T-helper 17 cell (primary cell): ENCODE data around the gene SPAG8. TPM values are rescaled to one million over a fixed set of nuclear protein-coding genes. Genes with fewer than 3 reads are reported as not detected.

Source experiments
- ATAC-seq: fragments of 150-1000 bp; cut with Tn5 transposase; 2 replicates; pipeline ENCODE4 v1.10.0; 2021; ENCODE audit warnings: mild to moderate bottlenecking, moderate library complexity
- DNase-seq, 3 donors: peaks; one replicate each; pipeline versions ENCODE4 v3.0.0 to v3.0.0-alpha.2; 2020 to 2021
- H3K9me3 ChIP-seq: one replicate; pipeline ENCODE4 v1.7.0; 2013; ENCODE audit warnings: low read length, mild to moderate bottlenecking; ENCODE audit not compliant: control insufficient read depth, poor library complexity, severe bottlenecking
- H3K27ac Mint-ChIP-seq: one replicate; pipeline ENCODE4 v1.8.0; 2022; ENCODE audit warnings: mild to moderate bottlenecking, moderate library complexity, mixed read lengths
- H3K27me3 Mint-ChIP-seq: one replicate; pipeline ENCODE4 v1.8.0; 2022; ENCODE audit warnings: mixed read lengths
- H3K36me3 Mint-ChIP-seq: one replicate; pipeline ENCODE4 v1.8.0; 2022; ENCODE audit warnings: low read depth, mixed read lengths
- H3K4me1 Mint-ChIP-seq: one replicate; pipeline ENCODE4 v1.8.0; 2022; ENCODE audit warnings: mild to moderate bottlenecking, mixed read lengths
- H3K4me3 Mint-ChIP-seq: one replicate; pipeline ENCODE4 v1.8.0; 2022; ENCODE audit warnings: mild to moderate bottlenecking, moderate library complexity, mixed read lengths
- total RNA-seq, 4 donors: library from RNA in 2 of 4; stranded (reverse) in 2 of 4; gene quantifications; one replicate each; pipeline ENCODE4 v1.2.3 and lab custom pipeline; 2022 to 2026

Gene SPAG8
- total RNA-seq, 2 donors from 2014 or later = 0.81 to 0.97 TPM

DNA sequence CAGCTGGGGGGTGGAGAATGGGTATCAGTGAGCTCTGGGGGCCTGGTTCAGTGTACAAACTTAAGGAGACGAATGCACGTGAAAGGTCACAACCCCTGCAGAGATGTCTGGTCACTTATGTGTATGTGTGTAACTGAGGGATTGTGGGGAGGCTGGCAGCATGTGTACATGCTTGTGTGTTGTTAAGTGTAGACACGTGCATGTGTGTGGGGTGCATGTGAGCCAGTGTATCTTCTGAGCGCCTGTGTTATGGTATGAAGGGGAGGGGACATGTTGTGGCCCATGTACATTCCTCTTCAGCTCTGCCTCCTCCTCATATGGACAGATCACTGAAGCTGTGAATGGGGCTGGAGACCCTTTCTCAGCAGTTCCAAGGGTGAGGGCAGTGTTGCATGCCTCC lies 19.0 kb upstream of the SPAG8 start:
- H3K4me3 Mint-ChIP-seq = no peak overlapping the region
- ATAC-seq = no peak

GRCh38 chr9:35829764-35830096 lies 17.7 kb upstream of the SPAG8 start:
- H3K36me3 Mint-ChIP-seq = no peaks in the 10 kb centered on the region

More for the DNA sequence above, 19.0 kb upstream of the SPAG8 start:
- DNase-seq = no peak
- Mint-ChIP-seq H3K27me3 (no peaks in the 10 kb centered on the region), H3K27ac (no peak overlapping the region), H3K4me1 (peaks cover 43% of the 10 kb centered on the region), H3K36me3 (no peaks in the 10 kb centered on the region)
- H3K9me3 ChIP-seq = no peaks in the 10 kb centered on the region

GRCh38 chr9:35829084-35829763 lies 17.2 kb upstream of the SPAG8 start, which contains the start of gene TMEM8B:
Gene TMEM8B, plus strand, starts transcription at chr9:35829228. Its CDS starts 220 bp downstream, at chr9:35829448.
- peak; percentile 95 for ATAC-seq
- peak; percentile 84 to 96 (median 93) for DNase-seq
- Mint-ChIP-seq H3K36me3 (no peaks in the 10 kb centered on the region), H3K4me3 (peak within 1 kb of the TSS; percentile 97), H3K4me1 (peaks cover 44% of the 10 kb centered on the region), H3K27me3 (no peaks in the 10 kb centered on the region), H3K27ac (peak within 1 kb of the TSS; percentile 98)
- no peaks in the 10 kb centered on the region for H3K9me3 ChIP-seq

More at GRCh38 chr9:35829764-35830096, 17.7 kb upstream of the SPAG8 start:
- Mint-ChIP-seq H3K27ac (peak overlapping the region; percentile 98), H3K4me3 (peak overlapping the region; percentile 88), H3K4me1 (peaks cover 46% of the 10 kb centered on the region), H3K27me3 (no peaks in the 10 kb centered on the region)
- no peaks in the 10 kb centered on the region for H3K9me3 ChIP-seq
- DNase-seq (no peak), ATAC-seq (no peak)

- H3K27me3 Mint-ChIP-seq = no peaks in the 10 kb centered on the region
- no peaks in the 10 kb centered on the region for H3K9me3 ChIP-seq
- peak within 1 kb of the TSS; percentile 98 for H3K27ac Mint-ChIP-seq
- peak in 1 of 3 donors; percentile 19 for DNase-seq
- H3K4me3 Mint-ChIP-seq = peak within 1 kb of the TSS; percentile 97
- ATAC-seq = no peak
- H3K4me1 Mint-ChIP-seq = peaks cover 44% of the 10 kb centered on the region
- no peaks in the 10 kb centered on the region for H3K36me3 Mint-ChIP-seq
Observed at GRCh38 chr9:35828716-35829083, 16.6 kb upstream of the SPAG8 start, which contains the start of gene FAM221B. Gene FAM221B, minus strand, starts transcription at chr9:35828732. Its CDS starts 2,571 bp downstream, at chr9:35826161.

GRCh38 chr9:35827486-35827885 lies 15.4 kb upstream of the SPAG8 start:
- Mint-ChIP-seq H3K36me3 (no peaks in the 10 kb centered on the region), H3K27ac (no peak overlapping the region), H3K4me1 (peaks cover 38% of the 10 kb centered on the region), H3K4me3 (peak overlapping the region; percentile 97), H3K27me3 (no peaks in the 10 kb centered on the region)
- no peak for DNase-seq
- no peak for ATAC-seq
- H3K9me3 ChIP-seq = no peaks in the 10 kb centered on the region

GRCh38 chr9:35826071-35826701 lies 14.1 kb upstream of the SPAG8 start:
- Mint-ChIP-seq H3K27ac (peak overlapping the region; percentile 49), H3K4me1 (peaks cover 38% of the 10 kb centered on the region), H3K4me3 (peak overlapping the region; percentile 25), H3K36me3 (no peaks in the 10 kb centered on the region), H3K27me3 (no peaks in the 10 kb centered on the region)
- H3K9me3 ChIP-seq = no peaks in the 10 kb centered on the region
- no peak for DNase-seq
- ATAC-seq = peak; percentile 44

GRCh38 chr9:35822926-35823325 lies 10.9 kb upstream of the SPAG8 start:
- ATAC-seq = no peak
- Mint-ChIP-seq H3K27me3 (peaks cover 12% of the 10 kb centered on the region), H3K27ac (no peak overlapping the region), H3K4me1 (peaks cover 20% of the 10 kb centered on the region), H3K36me3 (no peaks in the 10 kb centered on the region), H3K4me3 (no peak overlapping the region)
- H3K9me3 ChIP-seq = no peaks in the 10 kb centered on the region
- DNase-seq = no peak

DNA sequence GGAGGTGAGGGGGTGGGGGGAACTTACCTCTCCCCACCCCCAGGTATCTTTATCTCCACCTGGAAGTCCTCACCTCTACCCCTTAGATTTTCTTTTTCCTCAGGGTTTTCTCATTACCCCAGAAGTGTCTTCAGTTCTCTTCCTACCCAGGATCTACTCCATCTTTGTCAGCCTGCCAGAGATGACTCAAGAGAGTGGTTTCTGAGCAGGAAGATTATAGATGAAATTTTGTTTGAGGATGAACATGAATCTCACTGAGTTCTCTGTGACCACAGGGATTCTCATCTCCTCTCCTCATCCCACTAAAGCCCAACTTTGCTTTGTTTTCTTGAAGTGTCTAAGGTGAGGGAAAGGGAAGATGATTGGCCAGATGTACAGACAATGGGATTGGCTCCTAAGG lies 8.0 kb upstream of the SPAG8 start:
- Mint-ChIP-seq H3K4me3 (no peak overlapping the region), H3K27me3 (peaks cover 15% of the 10 kb centered on the region), H3K27ac (no peak overlapping the region), H3K4me1 (peaks cover 9% of the 10 kb centered on the region), H3K36me3 (no peaks in the 10 kb centered on the region)
- no peak for ATAC-seq
- H3K9me3 ChIP-seq = no peaks in the 10 kb centered on the region
- no peak for DNase-seq

- no peak overlapping the region for H3K4me3 Mint-ChIP-seq
- ATAC-seq = no peak
Observed at GRCh38 chr9:35818341-35818740, 6.3 kb upstream of the SPAG8 start.

DNA sequence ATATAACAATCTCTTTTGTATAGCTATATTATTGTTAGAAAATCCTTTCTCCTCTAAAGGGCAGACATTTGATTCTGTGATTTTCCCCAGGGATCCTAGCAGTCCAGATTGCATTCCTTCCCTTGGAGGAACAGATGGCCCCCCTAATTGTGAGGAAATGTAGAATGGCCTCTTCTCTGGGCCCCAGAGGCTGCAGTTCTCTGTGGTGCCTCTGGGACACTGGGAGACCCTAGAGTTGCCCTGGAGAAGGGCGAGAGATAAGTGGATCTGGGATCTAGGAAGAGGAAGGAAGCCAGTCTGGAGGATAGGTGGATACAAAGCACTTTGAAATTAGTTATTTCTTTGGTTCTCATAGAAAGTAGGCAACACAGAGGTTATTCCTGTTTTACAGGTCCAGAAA lies 4.6 kb upstream of the SPAG8 start:
- Mint-ChIP-seq H3K27ac (peak overlapping the region; percentile 85), H3K36me3 (no peaks in the 10 kb centered on the region), H3K27me3 (peaks cover 15% of the 10 kb centered on the region), H3K4me3 (no peak overlapping the region), H3K4me1 (peaks cover 26% of the 10 kb centered on the region)
- no peak for DNase-seq
- no peaks in the 10 kb centered on the region for H3K9me3 ChIP-seq
- no peak for ATAC-seq

More at GRCh38 chr9:35818341-35818740, 6.3 kb upstream of the SPAG8 start:
- Mint-ChIP-seq H3K27ac (no peak overlapping the region), H3K27me3 (peaks cover 15% of the 10 kb centered on the region), H3K4me1 (peaks cover 14% of the 10 kb centered on the region), H3K36me3 (no peaks in the 10 kb centered on the region)
- DNase-seq = no peak
- H3K9me3 ChIP-seq = no peaks in the 10 kb centered on the region

DNA sequence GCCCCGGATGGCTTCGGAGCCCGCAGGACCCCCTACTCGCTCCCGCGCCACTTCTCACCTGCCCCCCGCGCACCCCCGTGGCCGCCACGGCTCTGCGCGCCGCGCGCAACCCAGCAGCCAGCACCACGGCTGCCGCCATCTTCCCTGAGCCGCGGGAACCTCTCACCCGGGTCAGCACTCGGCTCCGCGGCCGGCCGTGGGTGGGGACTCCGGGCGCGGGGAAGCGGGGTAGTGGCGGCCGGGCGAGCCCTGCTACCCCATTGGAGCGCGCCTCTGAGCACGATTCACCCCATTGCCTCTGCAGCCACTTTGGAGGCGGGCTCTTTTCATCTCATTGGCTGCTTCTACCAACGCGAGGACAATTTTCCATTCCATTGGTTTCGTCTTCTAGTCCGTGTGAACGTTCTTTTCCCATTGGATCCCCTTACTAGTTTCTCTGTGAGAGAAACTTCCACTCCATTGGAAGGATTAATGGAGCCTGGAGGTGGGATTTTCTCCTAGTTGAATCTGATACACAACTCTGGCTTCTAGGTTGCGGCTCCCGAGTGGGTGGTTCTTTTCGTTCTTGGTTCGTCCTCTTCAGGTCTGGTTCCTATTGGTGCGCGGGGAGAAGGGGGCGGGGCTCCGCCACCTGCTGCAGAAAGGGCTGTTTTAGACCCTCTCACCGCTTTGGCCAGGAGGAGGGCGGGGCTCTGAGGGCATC lies 2.9 kb upstream of the SPAG8 start, which contains the start of gene HINT2:
HINT2 (minus strand) TSS at position 202 of the 703 bp plus-strand sequence; CDS start at position 139, 63 bp downstream.
- H3K9me3 ChIP-seq = no peaks in the 10 kb centered on the region

GRCh38 chr9:35814106-35814840 lies 2.2 kb upstream of the SPAG8 start:
- Mint-ChIP-seq H3K4me3 (peak overlapping the region; percentile 96), H3K27me3 (peaks cover 7% of the 10 kb centered on the region), H3K4me1 (peaks cover 29% of the 10 kb centered on the region), H3K27ac (peak overlapping the region; percentile 85), H3K36me3 (no peaks in the 10 kb centered on the region)
- ATAC-seq (no peak), DNase-seq (no peak)
- no peaks in the 10 kb centered on the region for H3K9me3 ChIP-seq

More for the DNA sequence above, 2.9 kb upstream of the SPAG8 start, which contains the start of gene HINT2:
- Mint-ChIP-seq H3K27me3 (peaks cover 10% of the 10 kb centered on the region), H3K4me1 (peaks cover 29% of the 10 kb centered on the region), H3K36me3 (no peaks in the 10 kb centered on the region), H3K4me3 (peak within 1 kb of the TSS; percentile 96), H3K27ac (peak within 1 kb of the TSS; percentile 85)
- ATAC-seq (peak; percentile 79), DNase-seq (peak; percentile 91 to 95 (median 92))
